Fibroblast of villous mesenchyme (primary cell): ENCODE results near the gene IFFO2. TPM values are rescaled to one million over a fixed set of nuclear protein-coding genes. Genes with fewer than 3 reads are reported as not detected.
"Not testable (repeated sequence)": the region's sequence is repeated elsewhere in the genome, so short reads cannot be mapped to it uniquely, and the experiment has no call there.

Experiments used
- DNase-seq: peaks from one replicate; pipeline ENCODE4 v3.0.0-alpha.2; 2010; ENCODE audit warnings: low read depth
- H3K4me3 ChIP-seq: 2 replicates; pipeline ENCODE4 v1.5.1; 2011; ENCODE audit warnings: low read depth, mild to moderate bottlenecking, low read length
- total RNA-seq: library from RNA; depleted of rRNA; stranded (reverse); fragments of >200 nt; gene quantifications from 2 replicates; pipeline ENCODE4 v1.2.3, GENCODE V29; 2012
- TF ChIP-seq, protein P1 (sequence below): IDR thresholded peaks from 2 replicates; pipeline ENCODE4 v1.5.1; 2012; ENCODE audit warnings: low read depth, mild to moderate bottlenecking, low read length; ENCODE audit not compliant: insufficient read depth

IFFO2 gene
- total RNA-seq, 1 donor, result 11.2 TPM

- DNase-seq, result no peak
- TF ChIP-seq, protein P1, sequence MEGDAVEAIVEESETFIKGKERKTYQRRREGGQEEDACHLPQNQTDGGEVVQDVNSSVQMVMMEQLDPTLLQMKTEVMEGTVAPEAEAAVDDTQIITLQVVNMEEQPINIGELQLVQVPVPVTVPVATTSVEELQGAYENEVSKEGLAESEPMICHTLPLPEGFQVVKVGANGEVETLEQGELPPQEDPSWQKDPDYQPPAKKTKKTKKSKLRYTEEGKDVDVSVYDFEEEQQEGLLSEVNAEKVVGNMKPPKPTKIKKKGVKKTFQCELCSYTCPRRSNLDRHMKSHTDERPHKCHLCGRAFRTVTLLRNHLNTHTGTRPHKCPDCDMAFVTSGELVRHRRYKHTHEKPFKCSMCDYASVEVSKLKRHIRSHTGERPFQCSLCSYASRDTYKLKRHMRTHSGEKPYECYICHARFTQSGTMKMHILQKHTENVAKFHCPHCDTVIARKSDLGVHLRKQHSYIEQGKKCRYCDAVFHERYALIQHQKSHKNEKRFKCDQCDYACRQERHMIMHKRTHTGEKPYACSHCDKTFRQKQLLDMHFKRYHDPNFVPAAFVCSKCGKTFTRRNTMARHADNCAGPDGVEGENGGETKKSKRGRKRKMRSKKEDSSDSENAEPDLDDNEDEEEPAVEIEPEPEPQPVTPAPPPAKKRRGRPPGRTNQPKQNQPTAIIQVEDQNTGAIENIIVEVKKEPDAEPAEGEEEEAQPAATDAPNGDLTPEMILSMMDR, result no peak
- no peak overlapping the region for H3K4me3 ChIP-seq
These were observed 61.2 kb downstream of the IFFO2 start for GRCh38 chr1:18895317-18895716.

DNA sequence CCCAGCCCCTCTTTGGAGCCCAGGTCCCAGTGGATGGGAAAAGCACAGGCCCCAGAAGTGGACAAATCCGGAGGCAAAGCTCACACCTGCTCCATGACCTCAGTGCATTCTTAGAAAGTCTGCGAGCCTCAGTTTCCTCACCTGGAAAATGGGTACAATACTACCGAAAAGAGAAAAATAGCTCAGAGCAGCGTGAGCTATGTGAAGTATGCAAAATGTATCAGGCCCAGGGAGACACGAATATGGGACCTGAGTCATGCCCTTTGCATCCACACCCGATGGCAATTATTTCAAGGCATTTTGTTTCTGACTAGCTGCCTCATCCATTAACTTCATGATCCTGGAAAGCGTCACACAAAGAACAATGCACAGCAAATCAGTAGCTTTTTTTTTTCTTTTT lies 63.4 kb downstream of the IFFO2 start:
- no peak for DNase-seq
- H3K4me3 ChIP-seq, result no peak overlapping the region
- TF ChIP-seq, protein P1, result no peak

DNA sequence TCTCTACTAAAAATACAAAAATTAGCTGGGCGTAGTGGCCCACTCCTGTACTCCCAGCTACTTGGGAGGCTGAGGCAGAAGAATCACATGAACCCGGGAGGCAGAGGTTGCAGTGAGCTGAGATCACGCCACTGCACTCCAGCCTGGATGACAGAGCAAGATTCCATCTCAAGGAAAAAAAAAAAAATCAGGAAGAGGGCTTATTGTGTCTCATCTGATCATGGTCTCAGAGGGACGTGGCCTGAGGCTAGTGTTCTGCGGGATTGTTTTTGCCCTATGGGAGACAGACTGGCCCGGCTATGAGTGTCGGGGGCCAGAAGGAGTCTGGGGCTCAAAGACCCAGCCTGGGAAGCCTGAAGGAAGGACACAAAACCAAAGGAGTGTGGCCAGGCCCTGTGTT lies 64.6 kb downstream of the IFFO2 start:
- not testable (repeated sequence) for H3K4me3 ChIP-seq, DNase-seq

DNA sequence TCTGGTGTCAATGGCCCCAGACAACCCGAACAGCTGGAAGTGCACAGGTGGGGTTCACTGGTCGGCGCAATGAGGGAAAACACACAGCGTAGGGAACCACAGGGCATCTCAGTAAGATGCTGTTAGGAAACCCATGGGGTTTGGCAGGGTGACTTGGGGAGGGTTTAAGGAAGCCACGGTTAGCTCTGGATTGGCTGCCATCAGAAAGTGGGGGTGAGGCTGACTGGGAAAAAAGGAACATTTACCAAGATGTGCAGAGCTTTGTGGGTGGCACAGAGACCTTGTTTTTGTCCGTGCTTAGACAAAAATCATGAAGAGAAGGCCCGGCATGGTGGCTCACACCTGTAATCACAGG lies 65.1 kb downstream of the IFFO2 start:
- TF ChIP-seq, protein P1, result no peak
- H3K4me3 ChIP-seq, result no peak overlapping the region
- DNase-seq, result no peak

- H3K4me3 ChIP-seq, result no peak overlapping the region
- no peak for DNase-seq
- TF ChIP-seq, protein P1, result no peak
These were observed 65.6 kb downstream of the IFFO2 start for GRCh38 chr1:18890706-18891425.

DNA sequence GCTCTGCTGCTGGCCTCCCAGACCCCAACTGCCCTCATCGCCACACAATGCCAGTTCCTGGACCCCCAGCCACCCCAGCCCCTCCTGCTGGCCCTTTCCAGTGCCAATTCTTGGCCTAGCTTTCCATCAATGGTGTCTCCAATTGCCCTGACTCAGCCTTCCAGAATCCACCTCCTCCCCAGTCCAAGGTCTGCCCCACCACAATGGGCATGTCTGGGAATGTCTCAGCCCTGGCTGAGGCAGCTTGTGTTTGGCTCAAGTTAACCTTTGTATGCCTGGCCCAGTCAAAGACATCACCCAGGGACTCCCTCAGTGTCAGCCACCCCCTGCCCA lies 70.5 kb downstream of the IFFO2 start:
- DNase-seq, result no peak
- no peak overlapping the region for H3K4me3 ChIP-seq
- TF ChIP-seq, protein P1, result no peak

DNA sequence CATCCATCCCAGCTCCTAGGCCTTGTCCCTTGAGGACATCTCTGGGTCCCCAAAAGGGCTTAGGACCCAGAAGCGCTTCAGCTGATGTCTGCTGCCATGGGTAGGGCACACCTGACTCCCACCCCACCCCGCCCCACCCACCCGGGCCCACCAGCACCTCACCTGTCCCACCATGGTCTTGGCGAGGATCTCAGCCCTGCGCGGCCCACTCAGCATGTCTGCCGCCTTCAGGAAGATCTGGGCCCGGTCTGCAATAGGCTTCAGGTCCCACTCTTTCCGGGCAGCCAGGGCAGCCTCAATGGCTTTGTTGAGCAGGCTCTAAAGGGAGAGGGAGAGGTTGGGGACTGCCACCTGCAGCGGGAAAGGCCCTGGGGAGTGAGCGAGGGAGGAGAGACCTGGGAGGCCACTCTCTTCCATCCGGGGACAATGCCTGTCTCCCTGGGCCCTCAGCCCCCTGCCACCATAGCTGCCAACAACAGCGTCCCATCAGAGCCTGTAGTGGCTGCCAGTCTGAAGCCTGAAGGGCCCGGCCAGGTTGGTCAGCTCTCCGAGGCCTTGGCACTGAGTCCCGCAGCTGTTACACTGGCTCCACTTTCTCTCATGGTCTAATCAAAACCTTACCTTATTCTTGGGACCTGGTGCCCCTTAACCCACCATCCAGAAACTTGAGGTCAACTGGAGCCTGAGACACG lies 71.0 kb downstream of the IFFO2 start:
- no peak overlapping the region for H3K4me3 ChIP-seq
- TF ChIP-seq, protein P1, result no peak
- no peak for DNase-seq
